HG03469 (cell line): ENCODE measurements around the gene C1orf35.

ENCODE experiments used
- ATAC-seq: cut with Tn5 transposase; IDR thresholded peaks from one replicate; pipeline ENCODE4 v1.9.1; 2021; ENCODE audit warnings: mild to moderate bottlenecking, moderate library complexity, moderate number of reproducible peaks; ENCODE audit not compliant: unreplicated experiment

Gene C1orf35

GRCh38 chr1:228096416-228097332 is 6.5 kb downstream of the C1orf35 start:
- ATAC-seq, result no peak

DNA sequence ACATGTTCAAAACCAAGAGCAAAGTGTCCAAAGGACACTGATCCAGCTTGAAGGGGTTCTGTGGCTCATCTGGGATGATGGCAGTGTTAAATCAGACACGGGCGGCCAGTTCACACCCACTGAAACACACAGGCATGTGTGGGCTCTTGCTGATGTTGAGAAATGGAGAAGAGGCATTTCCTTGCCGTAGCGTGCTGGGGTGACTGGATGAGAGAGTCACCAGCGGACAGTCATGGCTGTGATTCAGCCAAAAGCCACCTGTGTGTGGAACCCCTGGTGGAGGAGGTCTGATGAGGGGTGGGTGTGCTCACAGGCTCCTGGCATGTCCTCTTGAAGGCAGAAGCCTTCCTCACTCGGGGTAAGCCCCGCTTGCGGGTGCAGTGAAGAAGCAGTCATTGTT is 7.2 kb downstream of the C1orf35 start:
- no peak for ATAC-seq

DNA sequence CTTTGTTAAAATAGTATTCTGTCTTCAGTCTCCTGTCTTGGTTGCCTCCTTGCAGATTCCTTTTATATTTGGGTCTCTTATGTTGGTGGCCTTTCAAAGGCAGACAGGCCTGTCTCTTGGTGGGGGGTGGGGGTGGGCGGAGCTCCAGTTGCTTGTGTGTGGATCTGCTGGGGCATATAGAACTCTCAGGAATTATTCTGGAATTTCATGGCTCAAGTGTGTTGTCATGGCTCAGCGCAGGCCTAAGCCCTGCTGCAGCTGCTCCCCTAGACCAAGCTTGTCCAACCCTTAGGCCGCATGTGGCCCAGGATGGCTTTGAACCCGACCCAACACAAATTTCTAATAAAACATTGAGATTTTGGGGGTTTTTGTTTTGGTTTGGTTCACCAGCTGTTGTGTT is 8.0 kb downstream of the C1orf35 start:
- ATAC-seq, result no peak

- no peak for ATAC-seq
These were observed 8.6 kb downstream of the C1orf35 start for GRCh38 chr1:228094432-228095016.

- no peak for ATAC-seq
These were observed 9.8 kb downstream of the C1orf35 start for GRCh38 chr1:228093050-228093906.

DNA sequence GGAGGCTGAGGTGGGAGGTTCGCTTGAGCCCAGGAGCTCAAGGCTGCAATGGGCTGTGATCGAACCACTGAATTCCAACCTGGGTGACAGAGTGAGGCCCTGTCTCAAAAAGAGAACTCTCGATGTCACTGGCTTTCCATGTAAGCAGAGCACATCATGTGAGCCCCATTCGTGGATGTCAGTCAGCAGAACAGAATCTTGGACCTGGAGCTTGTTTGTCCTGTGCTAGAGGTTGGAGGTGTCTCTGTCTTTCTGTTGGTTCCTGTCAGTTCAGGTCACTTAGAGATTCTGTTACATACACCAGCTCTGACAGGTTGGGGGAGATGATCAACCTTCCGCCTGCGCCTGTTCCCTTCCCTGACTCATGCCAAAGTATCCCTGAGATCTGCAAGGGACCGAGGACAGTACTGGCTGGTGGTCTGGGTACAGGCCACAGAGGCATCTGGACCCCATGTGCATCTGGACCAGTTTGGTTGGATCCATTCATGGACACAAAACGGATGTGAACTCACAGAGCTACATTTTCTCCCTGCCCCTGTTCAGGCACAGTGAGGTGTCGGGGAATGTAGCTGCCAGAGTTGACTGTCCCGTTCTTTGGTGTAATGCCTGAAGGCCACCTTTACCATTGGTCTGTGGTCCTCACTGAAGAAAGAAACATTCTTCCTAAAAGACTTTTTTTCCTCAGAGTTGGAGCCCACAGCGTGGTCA is 10.6 kb downstream of the C1orf35 start:
- no peak for ATAC-seq

- ATAC-seq, result no peak
These were observed 12.0 kb downstream of the C1orf35 start for GRCh38 chr1:228091084-228091483.

DNA sequence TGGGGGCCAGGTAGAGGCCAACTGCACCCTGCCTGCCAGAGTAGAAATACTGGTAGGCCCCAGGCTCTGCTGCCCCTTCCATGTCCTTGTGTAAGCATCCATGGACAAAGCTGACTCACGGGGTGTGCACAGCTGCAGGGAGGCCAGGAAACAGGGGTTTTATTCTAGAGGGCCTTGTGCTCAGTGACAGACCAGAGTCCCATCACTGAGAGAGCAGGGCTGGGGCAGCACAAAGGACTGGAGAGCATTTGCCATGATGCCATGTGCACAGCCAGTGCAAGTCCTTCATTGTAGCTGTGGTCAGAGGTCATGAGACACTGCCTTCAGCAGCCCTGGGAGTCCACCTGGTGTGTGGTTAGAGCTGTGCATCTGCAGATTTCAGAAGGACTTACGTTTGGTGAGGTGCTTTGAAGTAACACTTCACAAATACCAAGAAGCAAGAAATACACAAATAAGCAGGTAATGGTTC is 12.5 kb downstream of the C1orf35 start:
- no peak for ATAC-seq

DNA sequence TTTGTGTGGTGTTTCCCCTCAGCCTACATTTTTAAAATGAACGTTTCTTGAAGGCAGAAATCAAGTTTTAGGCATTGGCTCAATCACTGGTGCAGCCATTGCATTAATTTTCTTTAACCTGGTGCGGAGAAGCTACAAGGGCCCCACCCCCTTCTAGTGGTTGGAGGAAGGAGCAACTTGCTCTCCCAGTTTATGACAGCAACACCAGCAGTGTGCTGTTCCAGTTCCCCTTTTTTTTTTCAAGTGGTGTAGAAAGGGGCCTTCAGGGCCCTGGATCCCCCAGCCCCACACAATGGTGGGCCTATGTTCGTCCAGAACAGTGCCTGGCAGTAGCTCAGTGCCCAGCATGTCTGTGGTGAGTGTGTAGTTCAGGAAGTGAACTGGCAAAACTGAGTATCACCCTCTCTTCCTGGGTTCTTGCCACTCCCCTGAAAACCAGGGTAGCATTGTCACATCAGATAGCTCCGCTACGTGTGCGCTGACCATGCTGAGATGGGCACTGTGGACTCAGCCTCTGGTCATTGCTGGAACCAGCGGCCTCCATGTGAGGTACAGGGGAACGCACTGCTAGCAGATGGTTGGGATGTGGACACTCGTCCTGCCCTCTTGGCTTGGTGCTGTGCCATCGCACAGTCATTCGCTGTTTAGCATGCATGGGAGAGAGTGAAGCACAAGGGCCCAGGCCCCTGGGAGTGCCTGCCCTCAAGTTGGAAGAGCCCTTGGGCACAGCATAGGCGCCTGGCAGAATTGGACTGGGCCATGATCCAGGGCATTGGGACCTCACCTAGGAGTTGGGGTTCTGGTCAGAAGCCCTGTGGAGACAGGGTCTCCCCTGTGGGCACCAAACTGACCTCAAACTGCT is 13.4 kb downstream of the C1orf35 start:
- no peak for ATAC-seq

- ATAC-seq, result no peak
These were observed 14.3 kb downstream of the C1orf35 start for GRCh38 chr1:228088586-228089498.

DNA sequence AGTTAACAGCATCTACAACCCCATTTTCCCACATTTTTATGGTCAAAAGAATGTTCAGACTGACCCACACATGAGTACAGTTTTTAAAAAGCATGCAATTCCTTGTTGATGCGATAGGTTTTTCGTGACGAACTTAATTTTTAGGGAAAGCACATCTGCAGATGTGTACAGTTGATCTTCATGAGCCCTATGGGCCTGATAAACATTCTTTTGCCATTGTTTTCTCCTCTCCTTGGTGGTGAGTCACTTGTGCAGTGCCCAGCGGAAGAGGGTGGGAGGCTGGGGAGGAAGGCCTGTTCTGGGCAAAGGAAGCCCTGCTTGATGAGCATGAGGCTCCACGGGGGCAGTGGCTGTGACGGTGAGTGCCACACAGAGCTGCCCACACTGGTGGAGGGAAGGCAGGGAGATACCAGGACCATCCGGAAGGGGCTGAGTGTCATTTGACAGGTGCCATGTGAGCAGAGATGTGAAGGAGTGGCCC is 15.3 kb downstream of the C1orf35 start:
- ATAC-seq, result no peak

DNA sequence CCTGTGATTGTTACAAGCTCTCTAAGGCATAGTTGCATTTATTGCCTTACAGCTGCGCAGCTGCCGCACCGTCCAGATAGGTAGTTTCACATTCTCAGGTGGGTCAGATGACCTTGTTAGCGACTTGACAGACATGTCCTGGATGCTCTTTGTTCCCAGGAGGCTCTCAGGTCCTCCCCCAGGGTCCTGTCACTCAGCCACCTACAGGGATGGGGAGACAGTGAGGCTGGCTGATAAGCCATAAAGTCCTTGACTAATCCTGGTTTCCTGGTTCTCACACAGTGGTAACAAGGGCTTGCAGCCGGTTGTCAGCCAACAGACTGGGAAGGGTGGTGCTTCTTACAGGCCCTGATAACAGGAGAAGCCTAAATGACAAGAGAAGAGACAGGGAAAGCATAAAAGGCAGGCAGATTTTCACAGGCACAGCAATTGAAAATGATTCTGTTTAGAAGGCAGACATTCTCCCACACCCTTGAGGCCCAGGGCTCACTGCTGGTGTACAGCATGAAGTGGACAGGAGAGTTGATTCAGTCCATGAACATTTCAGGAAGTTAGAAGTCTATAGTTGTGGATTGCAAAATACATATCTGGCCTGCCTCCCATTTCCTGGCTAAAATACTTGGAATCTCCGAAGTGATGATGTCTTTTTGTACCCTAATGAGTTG is 17.7 kb downstream of the C1orf35 start:
- ATAC-seq, result no peak

- ATAC-seq, result no peak
These were observed 18.3 kb downstream of the C1orf35 start for GRCh38 chr1:228084797-228085196.

DNA sequence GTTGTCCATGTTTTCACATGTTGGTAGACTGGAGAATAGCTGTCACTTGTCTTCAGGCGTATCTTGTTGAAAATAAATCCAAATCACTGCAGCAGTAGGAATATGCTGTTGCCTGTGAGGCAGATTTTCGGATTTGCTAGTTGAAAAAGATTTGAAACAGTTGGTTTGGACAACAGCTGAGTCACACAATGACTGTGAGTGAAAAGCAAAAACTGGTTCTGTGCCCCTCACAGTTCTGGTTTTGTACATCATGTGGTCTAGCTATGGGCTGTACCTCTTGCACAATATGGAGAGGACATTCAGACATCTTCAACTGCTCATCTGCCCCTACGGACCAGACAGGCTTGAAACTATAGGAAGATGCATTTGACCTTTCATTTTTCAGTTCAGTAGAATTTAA is 18.8 kb downstream of the C1orf35 start:
- no peak for ATAC-seq

- no peak for ATAC-seq
These were observed 19.2 kb downstream of the C1orf35 start for GRCh38 chr1:228083871-228084278.

- peak; percentile 4 for ATAC-seq
These were observed 19.9 kb downstream of the C1orf35 start for GRCh38 chr1:228082918-228083870.
